Right atrium auricular region (tissue), 2 donors: ENCODE results near the gene SHISA3. TPM values are rescaled to one million over a fixed set of nuclear protein-coding genes. Genes with fewer than 3 reads are reported as not detected.

Experiments used
- DNase-seq: peaks from one replicate; pipeline ENCODE4 v3.0.0-alpha.2; 2019; ENCODE audit warnings: low spot score
- H3K27ac ChIP-seq, 2 donors: fragments of 200-600 bp; sonication (generic); 1 replicate in 1 of 2; 2 replicates in 1 of 2; pipeline ENCODE4 v1.5.1; 2016 to 2019
- H3K27me3 ChIP-seq, 2 donors: fragments of 200-600 bp; sonication (generic); one replicate each; pipeline versions ENCODE4 v1.5.1 to v1.6.0; 2017 to 2019
- H3K36me3 ChIP-seq: fragments of 200-600 bp; sonication (generic); one replicate; pipeline ENCODE4 v1.5.1; 2016
- H3K4me1 ChIP-seq, 2 donors: fragments of 200-600 bp; sonication (generic); one replicate each; pipeline versions ENCODE4 v1.5.1 to v1.6.0; 2017 to 2019
- H3K4me3 ChIP-seq, 2 donors: fragments of 200-600 bp; sonication (generic); 1 replicate in 1 of 2; 2 replicates in 1 of 2; pipeline ENCODE4 v1.5.1; 2017 to 2019; ENCODE audit warnings: mild to moderate bottlenecking in 1 of 2, moderate library complexity in 1 of 2
- H3K9me3 ChIP-seq, 2 donors: fragments of 200-600 bp; sonication (generic); one replicate each; pipeline ENCODE4 v1.5.1; 2019
- total RNA-seq, 2 donors: library from RNA; depleted of rRNA; stranded (reverse); fragments of >200 nt; gene quantifications; one replicate each; pipeline ENCODE4 v1.1.0, GENCODE V29; 2016
- TF ChIP-seq, protein P1 (sequence below), 2 donors: fragments of 200-600 bp; sonication (generic); IDR thresholded peaks; one replicate each; pipeline ENCODE4 v1.5.1; 2019; ENCODE audit warnings: antibody characterized with exemption in 2 of 2

Gene SHISA3
- total RNA-seq, 2 donors from 2014 or later = 14.5 to 15.5 TPM

- Histone ChIP-seq H3K9me3 (no peaks in the 10 kb centered on the region), H3K4me3 (no peak overlapping the region), H3K27me3 (no peaks in the 10 kb centered on the region), H3K36me3 (peaks cover 17% of the 10 kb centered on the region), H3K27ac (no peak overlapping the region), H3K4me1 (no peaks in the 10 kb centered on the region)
- no peak for DNase-seq
- TF ChIP-seq, protein P1, sequence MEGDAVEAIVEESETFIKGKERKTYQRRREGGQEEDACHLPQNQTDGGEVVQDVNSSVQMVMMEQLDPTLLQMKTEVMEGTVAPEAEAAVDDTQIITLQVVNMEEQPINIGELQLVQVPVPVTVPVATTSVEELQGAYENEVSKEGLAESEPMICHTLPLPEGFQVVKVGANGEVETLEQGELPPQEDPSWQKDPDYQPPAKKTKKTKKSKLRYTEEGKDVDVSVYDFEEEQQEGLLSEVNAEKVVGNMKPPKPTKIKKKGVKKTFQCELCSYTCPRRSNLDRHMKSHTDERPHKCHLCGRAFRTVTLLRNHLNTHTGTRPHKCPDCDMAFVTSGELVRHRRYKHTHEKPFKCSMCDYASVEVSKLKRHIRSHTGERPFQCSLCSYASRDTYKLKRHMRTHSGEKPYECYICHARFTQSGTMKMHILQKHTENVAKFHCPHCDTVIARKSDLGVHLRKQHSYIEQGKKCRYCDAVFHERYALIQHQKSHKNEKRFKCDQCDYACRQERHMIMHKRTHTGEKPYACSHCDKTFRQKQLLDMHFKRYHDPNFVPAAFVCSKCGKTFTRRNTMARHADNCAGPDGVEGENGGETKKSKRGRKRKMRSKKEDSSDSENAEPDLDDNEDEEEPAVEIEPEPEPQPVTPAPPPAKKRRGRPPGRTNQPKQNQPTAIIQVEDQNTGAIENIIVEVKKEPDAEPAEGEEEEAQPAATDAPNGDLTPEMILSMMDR (IDR thresholded peaks at IDR 0.05) = no peak
Observed at GRCh38 chr4:42425146-42426065, 28.1 kb downstream of the SHISA3 start.

GRCh38 chr4:42428036-42428435 is 30.7 kb downstream of the SHISA3 start:
- Histone ChIP-seq H3K27ac (no peak overlapping the region), H3K4me1 (no peaks in the 10 kb centered on the region), H3K36me3 (peaks cover 6% of the 10 kb centered on the region), H3K9me3 (no peaks in the 10 kb centered on the region), H3K27me3 (no peaks in the 10 kb centered on the region), H3K4me3 (no peak overlapping the region)
- TF ChIP-seq, protein P1 (IDR thresholded peaks at IDR 0.05) = no peak
- no peak for DNase-seq

- Histone ChIP-seq H3K36me3 (peaks cover 19% of the 10 kb centered on the region), H3K27ac (no peak overlapping the region), H3K4me1 (no peaks in the 10 kb centered on the region), H3K9me3 (no peaks in the 10 kb centered on the region), H3K4me3 (no peak overlapping the region), H3K27me3 (no peaks in the 10 kb centered on the region)
- TF ChIP-seq, protein P1 (IDR thresholded peaks at IDR 0.05) = no peak
- no peak for DNase-seq
Observed at GRCh38 chr4:42436928-42437565, 39.8 kb downstream of the SHISA3 start.

DNA sequence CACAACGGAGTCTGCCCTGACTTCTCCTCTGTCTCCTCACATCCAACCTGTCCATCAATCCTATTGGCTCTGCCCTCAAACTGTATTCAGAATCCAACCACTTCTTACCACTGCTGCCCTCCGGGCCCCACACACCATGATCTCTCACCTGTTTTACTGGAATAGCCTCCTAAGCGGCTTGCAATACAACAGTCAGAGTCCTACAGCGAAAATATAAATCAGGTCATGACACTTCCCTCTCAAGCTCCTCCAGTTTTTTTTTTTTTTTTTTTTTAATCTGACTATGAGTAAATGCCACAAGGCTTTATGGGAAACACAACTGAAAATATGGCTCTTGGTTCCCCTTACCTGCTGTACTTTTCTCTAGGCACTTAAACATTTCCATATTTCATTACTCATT is 42.8 kb downstream of the SHISA3 start:
- H3K9me3 ChIP-seq = no peaks in the 10 kb centered on the region
- H3K27me3 ChIP-seq = no peaks in the 10 kb centered on the region
- DNase-seq = no peak
- TF ChIP-seq, protein P1 (IDR thresholded peaks at IDR 0.05) = no peak
- no peaks in the 10 kb centered on the region for H3K4me1 ChIP-seq
- peaks cover 23% of the 10 kb centered on the region for H3K36me3 ChIP-seq
- no peak overlapping the region for H3K4me3 ChIP-seq
- H3K27ac ChIP-seq = no peak overlapping the region

DNA sequence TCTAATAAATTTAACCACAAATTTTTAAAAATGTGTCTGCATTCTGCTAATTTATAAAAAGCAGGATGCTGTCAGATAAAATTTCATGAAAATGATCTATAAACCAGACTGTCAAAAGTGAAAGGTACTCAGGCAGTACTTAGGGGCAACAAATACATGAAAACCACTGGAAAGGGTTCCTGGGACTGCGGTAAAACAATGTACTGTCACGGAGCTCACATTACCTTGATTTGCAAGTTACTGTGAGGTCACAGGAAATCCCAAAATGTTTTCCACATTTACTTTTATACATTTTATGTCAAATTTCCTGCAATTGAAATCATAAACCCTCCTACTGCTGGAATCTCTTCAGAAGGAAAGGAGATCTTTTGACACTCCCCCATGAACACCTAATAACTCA is 45.3 kb downstream of the SHISA3 start:
- Histone ChIP-seq H3K4me3 (no peak overlapping the region), H3K27me3 (no peaks in the 10 kb centered on the region), H3K36me3 (peaks cover 16% of the 10 kb centered on the region), H3K4me1 (no peaks in the 10 kb centered on the region), H3K9me3 (no peaks in the 10 kb centered on the region), H3K27ac (no peak overlapping the region)
- no peak for DNase-seq
- TF ChIP-seq, protein P1 (IDR thresholded peaks at IDR 0.05) = no peak
